K562 (cell line): ENCODE results near the gene EGFR. TPM values are rescaled to one million over a fixed set of nuclear protein-coding genes. Genes with fewer than 3 reads are reported as not detected.

ENCODE experiments used
- ATAC-seq: fragments of 200-7000 bp; cut with Tn5 transposase; 3 replicates; pipeline ENCODE4 v1.9.1; 2020; ENCODE audit warnings: moderate library complexity
- BruUV-seq: library from RNA; stranded (reverse); fragments of 400-500 nt; replicated peaks from 2 replicates; lab custom pipeline; 2021; lab: Mats Ljungman, UMichigan
- CTCF ChIA-PET: fragments of 300-600 bp; formaldehyde crosslinking; extraction: SDS; loops from one replicate; lab custom pipeline; 2021; ENCODE audit warnings: low intra/inter-chr PET ratio; lab: Yijun Ruan, JAX
- POLR2A ChIA-PET: fragments of 300-600, 350-650 bp; sonication (Branson Sonifier 250); formaldehyde crosslinking; extraction: SDS; loops from one replicate; lab custom pipeline; 2021; ENCODE audit warnings: antibody characterized with exemption, inconsistent platforms; lab: Yijun Ruan, JAX
- DNase-seq, 4 experiments: peaks; one replicate each; pipeline versions ENCODE4 v3.0.0 to v3.0.0-alpha.2; 2011 to 2018; ENCODE audit warnings: low spot score in 3 of 4, mixed read lengths in 3 of 4; ENCODE audit errors: extremely low read depth in 1 of 4
- FAIRE-seq: peaks from 2 replicates; lab custom pipeline; 2011; peaks lifted over from hg19 to GRCh38; lab: Jason Lieb, UNC
- H2AFZ ChIP-seq: 2 replicates; pipeline ENCODE4 v1.6.0; 2011; ENCODE audit warnings: low read depth, low read length, control low read depth, inconsistent platforms
- H3K27ac ChIP-seq: fragments of 200-600 bp; 3 replicates; pipeline ENCODE4 v1.8.0; 2011; ENCODE audit warnings: low read depth, mild to moderate bottlenecking, control low read depth, inconsistent platforms, low read length, moderate library complexity, mixed read lengths; ENCODE audit errors: extremely low read depth
- H3K27me3 ChIP-seq, 2 experiments: fragments of 300-600 bp in 1 of 2; 2 replicates in 1 of 2; 3 replicates in 1 of 2; pipeline versions ENCODE4 v1.6.0 to v1.8.0; 2011; ENCODE audit warnings: inconsistent platforms in 2 of 2, low read length in 2 of 2, mild to moderate bottlenecking in 1 of 2, mixed read lengths in 1 of 2, moderate library complexity in 1 of 2; ENCODE audit not compliant: control insufficient read depth in 2 of 2, insufficient read depth in 2 of 2
- H3K36me3 ChIP-seq: fragments of 300-600 bp; 3 replicates; pipeline ENCODE4 v1.8.0; 2011; ENCODE audit warnings: mild to moderate bottlenecking, low read length, inconsistent platforms; ENCODE audit not compliant: control insufficient read depth, insufficient read depth
- H3K4me1 ChIP-seq, 2 experiments: fragments of 200-600 bp in 1 of 2; replicated peaks in 1 of 2; 2 replicates in 1 of 2; 3 replicates in 1 of 2; pipeline versions ENCODE4 v1.5.1 to v1.8.0; 2011; ENCODE audit warnings: inconsistent platforms in 2 of 2, low read length in 2 of 2, mild to moderate bottlenecking in 1 of 2, mixed read lengths in 1 of 2, moderate library complexity in 1 of 2; ENCODE audit not compliant: control insufficient read depth in 2 of 2, insufficient read depth in 2 of 2
- H3K4me2 ChIP-seq: 2 replicates; pipeline ENCODE4 v1.6.1; 2011; ENCODE audit warnings: low read length, control low read depth, inconsistent platforms, mixed read lengths; ENCODE audit not compliant: insufficient read depth
- H3K4me3 ChIP-seq: fragments of 200-600 bp; sonication (generic), shearing (Covaris generic); 2 replicates; pipeline ENCODE4 v1.5.1; 2016; ENCODE audit warnings: control low read depth, inconsistent platforms
- H3K79me2 ChIP-seq: fragments of 200-600 bp; 3 replicates; pipeline ENCODE4 v1.8.0; 2011; ENCODE audit warnings: low read length, inconsistent platforms; ENCODE audit not compliant: control insufficient read depth, insufficient read depth
- H3K9ac ChIP-seq, 2 experiments: 2 replicates each; pipeline versions ENCODE4 v1.6.0 to v1.6.1; 2011; ENCODE audit warnings: low read depth in 2 of 2, low read length in 2 of 2, control low read depth in 1 of 2, inconsistent platforms in 1 of 2, mild to moderate bottlenecking in 1 of 2, mixed read lengths in 1 of 2; ENCODE audit not compliant: insufficient read depth in 1 of 2
- H3K9me1 ChIP-seq: one replicate; pipeline ENCODE4 v1.6.0; 2011; ENCODE audit warnings: inconsistent platforms, mild to moderate bottlenecking, low read length, moderate library complexity; ENCODE audit not compliant: control insufficient read depth, insufficient read depth
- H3K9me3 ChIP-seq: replicated peaks from 2 replicates; pipeline ENCODE4 v1.5.1; 2011; ENCODE audit warnings: low read depth, low read length, inconsistent platforms; ENCODE audit not compliant: control insufficient read depth, insufficient read depth
- H4K20me1 ChIP-seq: replicated peaks from 2 replicates; pipeline ENCODE4 v1.6.1; 2011; ENCODE audit warnings: low read length, inconsistent platforms, mixed read lengths; ENCODE audit not compliant: control insufficient read depth, insufficient read depth
- BDP1 ChIP-seq: IDR thresholded peaks from 3 replicates; pipeline ENCODE4 v1.6.1; 2011; ENCODE audit not compliant: insufficient read length, insufficient read depth
- CBFA2T3 ChIP-seq: fragments of 450-650 bp; IDR thresholded peaks from 2 replicates; pipeline ENCODE4 v1.6.1; 2017
- E2F3 ChIP-seq: fragments of 250-450 bp; sonication (Bioruptor Pico); IDR thresholded peaks from 2 replicates; pipeline ENCODE4 v1.4.0; 2020; ENCODE audit warnings: mild to moderate bottlenecking
- FOXP4 ChIP-seq: sonication (generic); formaldehyde crosslinking; IDR thresholded peaks from 2 replicates; pipeline ENCODE4 v1.8.0; 2022; ENCODE audit warnings: mild to moderate bottlenecking, missing genetic modification reagents, borderline replicate concordance
- HDAC1 ChIP-seq, 2 experiments: fragments of 450-650 bp; IDR thresholded peaks; 2 replicates each; pipeline ENCODE4 v1.6.1; 2016 to 2017; ENCODE audit warnings: inconsistent platforms in 1 of 2, mild to moderate bottlenecking in 1 of 2, moderate library complexity in 1 of 2
- MCM7 ChIP-seq, 2 experiments: fragments of 450-650 bp; IDR thresholded peaks; 2 replicates each; pipeline ENCODE4 v1.6.1; 2016 to 2018
- MYBL2 ChIP-seq, 2 experiments: fragments of 450-650 bp in 1 of 2; sonication (generic) in 1 of 2; formaldehyde crosslinking in 1 of 2; IDR thresholded peaks; 2 replicates each; pipeline versions ENCODE4 v1.6.1 to v1.8.1; 2017 to 2022; ENCODE audit warnings: borderline replicate concordance in 1 of 2, inconsistent platforms in 1 of 2, low read depth in 1 of 2, mild to moderate bottlenecking in 1 of 2, missing genetic modification reagents in 1 of 2, moderate library complexity in 1 of 2
- NCOA2 ChIP-seq, 2 experiments: fragments of 450-650 bp; IDR thresholded peaks; 2 replicates each; pipeline ENCODE4 v1.6.1; 2018; ENCODE audit warnings: mild to moderate bottlenecking in 2 of 2, moderate library complexity in 1 of 2; ENCODE audit not compliant: partially characterized antibody in 2 of 2
- RNF219 ChIP-seq: fragments of 250-450 bp; sonication (Bioruptor Pico); IDR thresholded peaks from 2 replicates; pipeline ENCODE4 v1.5.0; 2022; ENCODE audit warnings: mild to moderate bottlenecking
- SIN3A ChIP-seq, 2 experiments: fragments of 150-350 bp in 1 of 2; IDR thresholded peaks; 2 replicates each; pipeline ENCODE4 v1.6.1; 2011 to 2016; ENCODE audit warnings: borderline replicate concordance in 2 of 2, low read depth in 2 of 2, low read length in 2 of 2, mild to moderate bottlenecking in 2 of 2, moderate library complexity in 2 of 2; ENCODE audit not compliant: control insufficient read depth in 1 of 2
- SMC3 ChIP-seq: conservative IDR thresholded peaks from 2 replicates; pipeline ENCODE4 v1.6.1; 2011; ENCODE audit warnings: low read depth, low read length, improper control_type of control experiment; ENCODE audit not compliant: insufficient read depth
- TAF9B ChIP-seq: fragments of 450-650 bp; IDR thresholded peaks from 2 replicates; pipeline ENCODE4 v1.6.1; 2018; ENCODE audit warnings: mild to moderate bottlenecking; ENCODE audit not compliant: partially characterized antibody
- TFAM ChIP-seq: fragments of 250-450 bp; sonication (Bioruptor Pico); conservative IDR thresholded peaks from 2 replicates; pipeline ENCODE4 v1.5.0; 2021; ENCODE audit warnings: mild to moderate bottlenecking, moderate library complexity
- USF2 ChIP-seq: sonication (generic); formaldehyde crosslinking; IDR thresholded peaks from 2 replicates; pipeline ENCODE4 v1.5.0; 2020; ENCODE audit warnings: missing genetic modification reagents
- ZNF830 ChIP-seq: fragments of 250-450 bp; sonication (Bioruptor Pico); IDR thresholded peaks from 2 replicates; pipeline ENCODE4 v1.5.0; 2021; ENCODE audit warnings: mild to moderate bottlenecking
- WGBS: fragments of 100-300 bp; shearing (Covaris generic); methylation state at CpG from one replicate; pipeline ENCODE4 v1.1.6; 2016; ENCODE audit warnings: low coverage, mixed read lengths; ENCODE audit not compliant: insufficient coverage; ENCODE audit errors: missing lambda C conversion rate; 5-methylcytosine and 5-hydroxymethylcytosine counted together
- in situ Hi-C: fragments of 300-500 bp; cut with MboI; formaldehyde crosslinking; loops from 4 replicates; pipeline ENCODE4 v1.15.0; 2018; ENCODE audit warnings: inconsistent platforms, mixed read lengths
- intact Hi-C: fragments of 100-400 bp; cut with micrococcal nuclease; formaldehyde crosslinking; loops from 2 replicates; pipeline ENCODE4 v1.14.2; 2022
- polyA plus RNA-seq, 8 experiments: library from polyadenylated mRNA; depleted of rRNA in 4 of 8; stranded (reverse) in 5 of 8; unstranded in 3 of 8; fragments of >200 nt; fragmentation: Nextera tagmentation in 2 of 8; fragmentation: Illumina TruSeq in 1 of 8; extraction: Ambion mirVana in 2 of 8; extraction: Trizol in 1 of 8; gene quantifications; 2 replicates each; pipeline versions ENCODE4 v1.2.1 to v1.2.3, GENCODE V29; 2011 to 2014; ENCODE audit warnings: inconsistent platforms in 1 of 8, missing spikeins in 1 of 8
- total RNA-seq, 7 experiments: library from RNA; depleted of rRNA in 6 of 7; stranded (reverse); fragments of >200 nt in 6 of 7; fragmentation: Illumina TruSeq in 2 of 7; extraction: Trizol in 2 of 7; gene quantifications; 2 replicates each; pipeline versions ENCODE4 v1.2.1 to v1.2.3, GENCODE V29; 2011 to 2021; ENCODE audit warnings: low replicate concordance in 1 of 7
- TF ChIP-seq, protein P1 (sequence below): sonication (generic); formaldehyde crosslinking; IDR thresholded peaks from 2 replicates; pipeline ENCODE4 v1.8.0; 2022; ENCODE audit warnings: mild to moderate bottlenecking, low read depth, missing genetic modification reagents

The EGFR gene
- total and polyA plus RNA-seq, 9 of the 15 experiments (the other 6 are each of a cell fraction or from before 2014, with no cell fraction given): 0.13 TPM; not detected in 8

DNA sequence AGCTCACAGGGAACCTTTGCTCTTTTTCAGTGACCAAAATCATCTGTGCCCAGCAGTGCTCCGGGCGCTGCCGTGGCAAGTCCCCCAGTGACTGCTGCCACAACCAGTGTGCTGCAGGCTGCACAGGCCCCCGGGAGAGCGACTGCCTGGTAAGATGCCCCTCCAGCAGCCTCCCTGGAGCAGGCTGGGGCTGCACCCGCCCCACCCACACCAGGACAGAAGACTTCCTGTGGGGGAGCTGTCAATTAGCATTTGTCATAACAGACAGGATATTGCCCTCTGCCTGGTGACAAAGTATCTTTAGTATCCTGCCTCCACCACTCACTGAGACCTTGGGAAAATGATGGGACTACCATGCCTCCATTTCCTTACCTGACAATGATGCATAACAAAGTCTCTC lies 133.7 kb downstream of the EGFR start:
- BruUV-seq: no TSS peak
- in situ Hi-C loops: no loop called here
- Histone ChIP-seq H3K36me3 (no peaks in the 10 kb centered on the region), H3K4me1 (peaks cover 0 to 6% of the 10 kb centered on the region in 2 experiments; a peak in 1 of 5 replicates), H3K9ac (no peak overlapping the region), H3K79me2 (no peaks in the 10 kb centered on the region), H3K4me2 (no peak overlapping the region), H3K27ac (no peak overlapping the region), H3K27me3 (peaks cover 22 to 58% of the 10 kb centered on the region in 2 experiments), H3K9me3 (no peaks in the 10 kb centered on the region), H3K4me3 (no peak overlapping the region), H2AFZ (no peak overlapping the region), H4K20me1 (no peaks in the 10 kb centered on the region; the same call in 1 of the 2 replicates), H3K9me1 (no peaks in the 10 kb centered on the region)
- POLR2A ChIA-PET: no interaction called here
- TF ChIP-seq SMC3: no peak
- TF ChIP-seq MYBL2 (IDR thresholded peaks at IDR 0.05; ENCODE audit: low read depth): no peak
- no peak for TF ChIP-seq MYBL2 (CRISPR knock-in tag; IDR thresholded peaks at IDR 0.05; ENCODE audit: borderline replicate concordance)
- TF ChIP-seq HDAC1 (IDR thresholded peaks at IDR 0.05): no peak
- no peak for TF ChIP-seq NCOA2 (IDR thresholded peaks at IDR 0.05; ENCODE audit: partially characterized antibody in 2 of 2)
- no peak for TF ChIP-seq TAF9B
- TF ChIP-seq FOXP4 (CRISPR knock-in tag): no peak
- no peak for TF ChIP-seq RNF219 (CRISPR knock-in tag)
- no peak for TF ChIP-seq SIN3A (IDR thresholded peaks at IDR 0.05; ENCODE audit: borderline replicate concordance in 2 of 2, control insufficient read depth in 1 of 2, low read depth in 2 of 2, low read length in 2 of 2)
- TF ChIP-seq BDP1: no peak
- TF ChIP-seq TFAM (CRISPR knock-in tag): no peak
- TF ChIP-seq ZNF830 (CRISPR knock-in tag): no peak
- TF ChIP-seq, protein P1, sequence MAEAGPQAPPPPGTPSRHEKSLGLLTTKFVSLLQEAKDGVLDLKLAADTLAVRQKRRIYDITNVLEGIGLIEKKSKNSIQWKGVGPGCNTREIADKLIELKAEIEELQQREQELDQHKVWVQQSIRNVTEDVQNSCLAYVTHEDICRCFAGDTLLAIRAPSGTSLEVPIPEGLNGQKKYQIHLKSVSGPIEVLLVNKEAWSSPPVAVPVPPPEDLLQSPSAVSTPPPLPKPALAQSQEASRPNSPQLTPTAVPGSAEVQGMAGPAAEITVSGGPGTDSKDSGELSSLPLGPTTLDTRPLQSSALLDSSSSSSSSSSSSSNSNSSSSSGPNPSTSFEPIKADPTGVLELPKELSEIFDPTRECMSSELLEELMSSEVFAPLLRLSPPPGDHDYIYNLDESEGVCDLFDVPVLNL (CRISPR knock-in tag): no peak
- no peak for TF ChIP-seq CBFA2T3
- TF ChIP-seq E2F3 (CRISPR knock-in tag): no peak
- no peak for TF ChIP-seq USF2 (CRISPR knock-in tag)
- no peak for TF ChIP-seq MCM7 (IDR thresholded peaks at IDR 0.05)
- intact Hi-C loops: loop anchor here (10.0 kb wide), 1 partner anchor 62 kb away; no protein-coding TSS in a partner anchor
- no peak for FAIRE-seq
- 14% methylated on average over 5 of the region's 6 CpGs for WGBS
- no peak for ATAC-seq
- no peak for DNase-seq
- CTCF ChIA-PET: no interaction called here
